PC-3 (cell line): ENCODE results near the gene CSNK1G2. TPM values are rescaled to one million over a fixed set of nuclear protein-coding genes. Genes with fewer than 3 reads are reported as not detected.
A peak's percentile ranks its signal among the peaks of the same experiment; 100 is the strongest.

Experiments used
- ATAC-seq: fragments of 200-7000 bp; cut with Tn5 transposase; 2 replicates; pipeline ENCODE4 v1.9.1; 2020; ENCODE audit warnings: mild to moderate bottlenecking, moderate library complexity
- Bru-seq: library from RNA; stranded (reverse); fragments of 400-500 nt; gene quantifications from one replicate; lab custom pipeline; 2021; lab: Mats Ljungman, UMichigan
- BruChase-seq, 2 experiments: library from RNA; stranded (reverse); fragments of 400-500 nt; gene quantifications; one replicate each; lab custom pipeline; 2021; lab: Mats Ljungman, UMichigan
- BruUV-seq: library from RNA; stranded (reverse); fragments of 400-500 nt; replicated peaks from 2 replicates; lab custom pipeline; 2021; lab: Mats Ljungman, UMichigan
- CTCF ChIA-PET: fragments of 300-600 bp; sonication (Branson Sonifier 250); formaldehyde crosslinking; loops from one replicate; lab custom pipeline; 2022; ENCODE audit warnings: antibody characterized with exemption; lab: Charles Lee
- POLR2A ChIA-PET: fragments of 300-600 bp; sonication (Branson Sonifier 250); formaldehyde crosslinking; loops from one replicate; lab custom pipeline; 2022; ENCODE audit warnings: antibody characterized with exemption; ENCODE audit not compliant: unreplicated experiment; lab: Charles Lee
- DNase-seq: peaks from one replicate; pipeline ENCODE4 v3.0.0-alpha.2; 2015
- H2AFZ ChIP-seq: fragments of 300-600 bp; sonication (generic); 2 replicates; pipeline ENCODE4 v1.6.0; 2016; ENCODE audit warnings: antibody characterized with exemption, low read length
- H3F3A ChIP-seq: fragments of 300-600 bp; sonication (generic); one replicate; pipeline ENCODE4 v1.6.0; 2017; ENCODE audit warnings: antibody characterized with exemption, low read length, control low read depth, mild to moderate bottlenecking; ENCODE audit not compliant: unreplicated experiment
- H3K27ac ChIP-seq: fragments of 300-600 bp; sonication (generic); 2 replicates; pipeline ENCODE4 v1.5.1; 2016; ENCODE audit warnings: mild to moderate bottlenecking, low read length
- H3K27me3 ChIP-seq: fragments of 300-600 bp; sonication (generic); 2 replicates; pipeline ENCODE4 v1.6.1; 2016; ENCODE audit warnings: low read length, mixed read lengths
- H3K36me3 ChIP-seq: fragments of 300-600 bp; sonication (generic); 2 replicates; pipeline ENCODE4 v1.6.1; 2016; ENCODE audit warnings: low read depth, mixed run types, low read length, mixed read lengths
- H3K4me1 ChIP-seq: fragments of 300-600 bp; sonication (generic); 2 replicates; pipeline ENCODE4 v1.5.1; 2016; ENCODE audit warnings: low read length; ENCODE audit not compliant: insufficient read depth
- H3K4me2 ChIP-seq: fragments of 300-600 bp; sonication (generic); 2 replicates; pipeline ENCODE4 v1.6.0; 2016; ENCODE audit warnings: low read length
- H3K4me3 ChIP-seq: fragments of 300-600 bp; sonication (generic); 2 replicates; pipeline ENCODE4 v1.5.1; 2016; ENCODE audit warnings: mild to moderate bottlenecking, low read length, mixed read lengths
- H3K79me2 ChIP-seq: fragments of 300-600 bp; sonication (generic); 2 replicates; pipeline ENCODE4 v1.6.1; 2017; ENCODE audit warnings: low read length, mixed read lengths
- H3K9ac ChIP-seq: fragments of 300-600 bp; sonication (generic); 2 replicates; pipeline ENCODE4 v1.6.0; 2016; ENCODE audit warnings: mild to moderate bottlenecking, low read length
- H3K9me2 ChIP-seq: fragments of 300-600 bp; sonication (generic); replicated peaks from 2 replicates; pipeline ENCODE4 v1.6.1; 2016; ENCODE audit warnings: mixed run types, low read length, mixed read lengths
- H3K9me3 ChIP-seq: fragments of 300-600 bp; sonication (generic); 2 replicates; pipeline ENCODE4 v1.6.1; 2016; ENCODE audit warnings: low read length, mixed read lengths
- H4K20me1 ChIP-seq: fragments of 300-600 bp; sonication (generic); 2 replicates; pipeline ENCODE4 v1.6.1; 2016; ENCODE audit warnings: low read length, mixed read lengths
- CTCF ChIP-seq: fragments of 300-600 bp; sonication (generic); conservative IDR thresholded peaks from 2 replicates; pipeline ENCODE4 v1.5.1; 2017; ENCODE audit warnings: antibody characterized with exemption, low read depth, mild to moderate bottlenecking, low read length
- EZH2 ChIP-seq: fragments of 300-600 bp; sonication (generic); IDR thresholded peaks from one replicate; pipeline ENCODE4 v1.6.1; 2017; ENCODE audit warnings: antibody characterized with exemption, mild to moderate bottlenecking, low read length; ENCODE audit not compliant: unreplicated experiment
- EZH2phosphoT487 ChIP-seq: fragments of 300-600 bp; sonication (generic); IDR thresholded peaks from 2 replicates; pipeline ENCODE4 v1.6.1; 2018; ENCODE audit warnings: mild to moderate bottlenecking, antibody characterized with exemption, low read length, borderline replicate concordance
- intact Hi-C: fragments of 100-400 bp; cut with micrococcal nuclease; formaldehyde crosslinking; loops from 2 replicates; pipeline ENCODE4 v1.9.0; 2023
- long read RNA-seq: library from polyadenylated mRNA; unstranded; transcript quantifications from one replicate; pipeline ENCODE4 v2.0.0, GENCODE V29; 2021; ENCODE audit not compliant: unreplicated experiment
- total RNA-seq: library from RNA; depleted of rRNA; stranded (reverse); fragments of >200 nt; gene quantifications from 2 replicates; pipeline ENCODE4 v1.2.3, GENCODE V29; 2014; rRNA removed

CSNK1G2 gene
- total RNA-seq (83.6 and 106 TPM in 2 replicates), Bru-seq, nascent RNA (percentile 49 among the genes with signal in this experiment), BruChase-seq, experiment 1, labeled RNA remaining after a 6-hour chase (percentile 65 among the genes with signal in this experiment), BruChase-seq, experiment 2, labeled RNA remaining after a 2-hour chase (percentile 61 among the genes with signal in this experiment)
- long read RNA-seq, transcript CSNK1G2-201 (12 exons, 2,918 nt) = major isoform, 48 of 113 reads
- long read RNA-seq, partial matches to known transcripts = 13 of 113 reads
- long read RNA-seq, other reads (novel, unspliced or antisense) = 51 of 113 reads

GRCh38 chr19:1941146-1942077 is at the start of gene CSNK1G2:
CSNK1G2 (plus strand) TSS chr19:1941172; CDS start chr19:1969773, 28,601 bp downstream.
- POLR2A ChIA-PET = no interaction called here
- Histone ChIP-seq H3K4me1 (peaks cover 17% of the 10 kb centered on the region; the same call in 1 of the 2 replicates), H3K4me2 (peak within 1 kb of the TSS; percentile 98), H4K20me1 (0 out of 2 replicates have a peak, but pooled peaks cover 9% of the 10 kb centered on the region), H3K27me3 (no peaks in the 10 kb centered on the region), H3K9me2 (no peaks in the 10 kb centered on the region), H3K27ac (peak within 1 kb of the TSS; percentile 77), H3F3A (no peaks in the 10 kb centered on the region), H3K36me3 (no peaks in the 10 kb centered on the region), H3K79me2 (peaks cover 47% of the 10 kb centered on the region), H3K9me3 (no peaks in the 10 kb centered on the region), H3K4me3 (peak within 1 kb of the TSS; percentile 88), H2AFZ (peak within 1 kb of the TSS; percentile 66), H3K9ac (peak within 1 kb of the TSS; percentile 82)
- intact Hi-C loops = no loop called here
- TF ChIP-seq EZH2phosphoT487 (no peak), EZH2 (no peak), CTCF (no peak)
- CTCF ChIA-PET = no interaction called here
- DNase-seq = no peak
- no TSS peak for BruUV-seq
- ATAC-seq = peak; percentile 45

GRCh38 chr19:1893791-1894190 is 47.2 kb upstream of the CSNK1G2 start:
- no peaks in the 10 kb centered on the region for H3K9me3 ChIP-seq
- ATAC-seq (no peak), DNase-seq (no peak)
- no peak overlapping the region for H3K4me3 ChIP-seq
- H3K79me2 ChIP-seq = no peaks in the 10 kb centered on the region
- TF ChIP-seq CTCF (no peak), EZH2 (no peak), EZH2phosphoT487 (no peak)
- H3K9me2 ChIP-seq = no peaks in the 10 kb centered on the region
- intact Hi-C loops = no loop called here
- H3K27me3 ChIP-seq = no peaks in the 10 kb centered on the region
- no peak overlapping the region for H3K9ac ChIP-seq
- ChIA-PET POLR2A (no interaction called here), CTCF (no interaction called here)
- no peaks in the 10 kb centered on the region for H4K20me1 ChIP-seq
- no peaks in the 10 kb centered on the region for H3K4me1 ChIP-seq
- no peaks in the 10 kb centered on the region for H3K36me3 ChIP-seq
- H3K27ac ChIP-seq = no peak overlapping the region
- H3F3A ChIP-seq = no peaks in the 10 kb centered on the region
- no peak overlapping the region for H2AFZ ChIP-seq
- BruUV-seq = no TSS peak
- H3K4me2 ChIP-seq = no peak overlapping the region
